Measurements from ENCODE around the gene B3GNT8. TPM values are rescaled to one million over a fixed set of nuclear protein-coding genes. Genes with fewer than 3 reads are reported as not detected.

The B3GNT8 gene
- polyA plus RNA-seq, 1 of the 3 experiments (the other 2 are of a cell fraction), result not detected

DNA sequence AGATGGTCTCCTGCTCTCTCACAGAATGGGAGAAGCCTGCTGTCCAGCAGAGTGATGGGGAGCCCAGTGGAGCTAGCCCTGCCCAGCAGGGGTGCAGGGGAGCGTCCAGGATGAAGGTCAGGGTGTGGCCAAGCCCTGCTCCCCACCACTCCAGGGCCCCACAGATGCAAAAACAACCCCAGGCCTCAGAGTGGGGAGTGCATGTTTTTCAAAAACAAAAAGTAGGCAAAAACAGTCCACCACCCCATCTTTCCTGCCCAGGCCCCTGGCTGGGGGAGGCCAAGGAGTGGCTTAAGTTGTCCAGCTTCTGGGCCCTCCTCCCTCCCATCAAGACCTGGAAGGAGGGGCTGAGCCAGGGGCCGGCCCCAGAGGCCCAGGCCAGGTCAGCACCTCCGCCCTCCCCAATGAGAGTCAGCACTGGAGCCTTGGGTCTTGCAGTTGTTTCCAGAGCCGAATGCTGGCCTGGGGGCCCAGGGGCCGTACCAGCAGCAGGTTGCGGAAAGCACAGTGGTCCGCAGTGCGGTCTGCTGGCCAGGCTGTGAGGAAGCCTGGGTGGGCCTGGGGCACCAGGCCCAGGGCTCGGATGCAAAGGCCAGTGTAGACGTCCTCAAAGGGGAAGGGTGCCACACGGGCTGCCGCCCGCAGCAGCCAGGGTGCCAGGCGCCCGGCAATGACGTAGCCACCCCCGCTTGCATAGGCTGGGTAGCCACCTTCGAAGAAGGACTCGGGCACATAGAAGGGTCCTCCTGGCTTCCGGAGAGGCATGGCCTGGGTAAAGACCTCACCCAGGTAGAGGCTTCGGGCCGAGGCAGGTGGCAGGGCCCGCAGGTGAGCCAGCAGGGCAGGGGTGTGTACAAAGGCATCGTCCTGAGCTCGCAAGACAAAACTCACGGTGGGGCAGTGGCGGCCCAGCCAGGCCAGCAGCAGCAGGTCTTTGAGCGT, 1.7 kb downstream of the B3GNT8 start:
- H3F3A ChIP-seq (replicated peaks; ENCODE audit: insufficient read depth), result no peaks in the 10 kb centered on the region
- peaks cover 0 to 7% of the 10 kb centered on the region in 2 experiments; a peak in 1 of 4 replicates for H3K4me1 ChIP-seq (ENCODE audit: control insufficient read depth in 1 of 2, insufficient read depth in 2 of 2, low read depth in 1 of 2, low read length in 1 of 2)
- H3K4me2 ChIP-seq, result no peak overlapping the region
- no peaks in the 10 kb centered on the region for H3K27me3 ChIP-seq (ENCODE audit: insufficient read depth)
- no peak overlapping the region for H2AFZ ChIP-seq (ENCODE audit: low read depth)
- H3K36me3 ChIP-seq (replicated peaks in 1 of 2; ENCODE audit: control insufficient read depth in 1 of 2, insufficient read depth in 2 of 2, low read length in 1 of 2), result peaks cover 0 to 21% of the 10 kb centered on the region in 2 experiments
- no peak overlapping the region for H3K27ac ChIP-seq (ENCODE audit: low read depth in 2 of 2, low read length in 1 of 2)
- H3K4me3 ChIP-seq (ENCODE audit: low read depth in 2 of 2, low read length in 1 of 2), result no peak overlapping the region
- ChIA-PET POLR2A (no interaction called here), CTCF (interaction anchor here (1.4 kb wide), 1 partner anchor 11 kb away, joined by 4 read pairs; no protein-coding TSS in a partner anchor)
- H3K9me2 ChIP-seq, result no peaks in the 10 kb centered on the region
- WGBS (ENCODE audit: low lambda C conversion rate), result 95% methylated on average over 12 of the region's 28 CpGs
- H3K9ac ChIP-seq, result no peak overlapping the region
- no peaks in the 10 kb centered on the region for H3K9me3 ChIP-seq
- no peak for DNase-seq
- H4K20me1 ChIP-seq (ENCODE audit: insufficient read depth), result no peaks in the 10 kb centered on the region
- H3K79me2 ChIP-seq (ENCODE audit: insufficient read depth), result no peaks in the 10 kb centered on the region
- TF ChIP-seq ELF1 (IDR thresholded peaks at IDR 0.05), result no peak
- TF ChIP-seq FOSL2 (IDR thresholded peaks at IDR 0.05; ENCODE audit: borderline replicate concordance, low read depth), result no peak
- TF ChIP-seq YY1 (IDR thresholded peaks at IDR 0.05; ENCODE audit: low read depth), result no peak
- TF ChIP-seq, protein P1, sequence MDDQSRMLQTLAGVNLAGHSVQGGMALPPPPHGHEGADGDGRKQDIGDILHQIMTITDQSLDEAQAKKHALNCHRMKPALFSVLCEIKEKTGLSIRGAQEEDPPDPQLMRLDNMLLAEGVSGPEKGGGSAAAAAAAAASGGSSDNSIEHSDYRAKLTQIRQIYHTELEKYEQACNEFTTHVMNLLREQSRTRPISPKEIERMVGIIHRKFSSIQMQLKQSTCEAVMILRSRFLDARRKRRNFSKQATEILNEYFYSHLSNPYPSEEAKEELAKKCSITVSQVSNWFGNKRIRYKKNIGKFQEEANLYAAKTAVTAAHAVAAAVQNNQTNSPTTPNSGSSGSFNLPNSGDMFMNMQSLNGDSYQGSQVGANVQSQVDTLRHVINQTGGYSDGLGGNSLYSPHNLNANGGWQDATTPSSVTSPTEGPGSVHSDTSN (IDR thresholded peaks at IDR 0.05), result no peak
- TF ChIP-seq, protein P2, sequence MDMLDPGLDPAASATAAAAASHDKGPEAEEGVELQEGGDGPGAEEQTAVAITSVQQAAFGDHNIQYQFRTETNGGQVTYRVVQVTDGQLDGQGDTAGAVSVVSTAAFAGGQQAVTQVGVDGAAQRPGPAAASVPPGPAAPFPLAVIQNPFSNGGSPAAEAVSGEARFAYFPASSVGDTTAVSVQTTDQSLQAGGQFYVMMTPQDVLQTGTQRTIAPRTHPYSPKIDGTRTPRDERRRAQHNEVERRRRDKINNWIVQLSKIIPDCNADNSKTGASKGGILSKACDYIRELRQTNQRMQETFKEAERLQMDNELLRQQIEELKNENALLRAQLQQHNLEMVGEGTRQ (IDR thresholded peaks at IDR 0.05; ENCODE audit: borderline replicate concordance, low read depth, low read length), result no peak
- no peak for TF ChIP-seq RXRA (IDR thresholded peaks at IDR 0.05; ENCODE audit: borderline replicate concordance, low read depth)
- no peak for TF ChIP-seq TAF1 (IDR thresholded peaks at IDR 0.05; ENCODE audit: borderline replicate concordance, low read depth, low read length)
- no peak for TF ChIP-seq SIN3A (IDR thresholded peaks at IDR 0.05; ENCODE audit: borderline replicate concordance, low read depth, low read length)
- TF ChIP-seq, protein P3, sequence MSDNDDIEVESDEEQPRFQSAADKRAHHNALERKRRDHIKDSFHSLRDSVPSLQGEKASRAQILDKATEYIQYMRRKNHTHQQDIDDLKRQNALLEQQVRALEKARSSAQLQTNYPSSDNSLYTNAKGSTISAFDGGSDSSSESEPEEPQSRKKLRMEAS (IDR thresholded peaks at IDR 0.05; ENCODE audit: low read depth), result no peak
- TF ChIP-seq JUND (IDR thresholded peaks at IDR 0.05), result no peak
- TF ChIP-seq TEAD4 (IDR thresholded peaks at IDR 0.05; ENCODE audit: borderline replicate concordance, insufficient read depth), result no peak

DNA sequence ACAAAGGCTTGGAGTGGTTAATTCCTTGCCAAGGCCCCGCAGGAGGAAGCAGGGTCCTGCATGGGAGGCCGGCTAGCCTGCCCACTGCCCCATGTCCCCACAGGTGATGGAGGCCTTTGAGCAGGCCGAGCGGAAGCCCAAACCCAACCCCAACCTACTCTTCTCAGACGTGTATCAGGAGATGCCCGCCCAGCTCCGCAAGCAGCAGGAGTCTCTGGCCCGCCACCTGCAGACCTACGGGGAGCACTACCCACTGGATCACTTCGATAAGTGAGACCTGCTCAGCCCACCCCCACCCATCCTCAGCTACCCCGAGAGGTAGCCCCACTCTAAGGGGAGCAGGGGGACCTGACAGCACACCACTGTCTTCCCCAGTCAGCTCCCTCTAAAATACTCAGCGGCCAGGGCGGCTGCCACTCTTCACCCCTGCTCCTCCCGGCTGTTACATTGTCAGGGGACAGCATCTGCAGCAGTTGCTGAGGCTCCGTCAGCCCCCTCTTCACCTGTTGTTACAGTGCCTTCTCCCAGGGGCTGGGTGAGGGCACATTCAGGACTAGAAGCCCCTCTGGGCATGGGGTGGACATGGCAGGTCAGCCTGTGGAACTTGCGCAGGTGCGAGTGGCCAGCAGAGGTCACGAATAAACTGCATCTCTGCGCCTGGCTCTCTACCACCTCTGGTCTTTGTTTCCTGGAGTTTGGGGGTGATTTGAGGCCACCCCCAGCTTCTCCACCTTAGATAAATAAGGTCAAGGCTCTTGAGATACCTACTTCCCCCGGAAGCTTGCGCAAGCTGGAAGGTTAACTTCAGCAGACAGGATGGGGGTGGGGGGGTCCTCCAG, 2.6 kb downstream of the B3GNT8 start:
- Histone ChIP-seq H4K20me1 (ENCODE audit: insufficient read depth) (no peaks in the 10 kb centered on the region), H3K27ac (ENCODE audit: low read depth in 2 of 2, low read length in 1 of 2) (no peak overlapping the region), H3K27me3 (ENCODE audit: insufficient read depth) (no peaks in the 10 kb centered on the region), H3K9me3 (no peaks in the 10 kb centered on the region), H3K4me2 (no peak overlapping the region), H3K9ac (no peak overlapping the region), H3K4me3 (ENCODE audit: low read depth in 2 of 2, low read length in 1 of 2) (no peak overlapping the region), H3F3A (replicated peaks; ENCODE audit: insufficient read depth) (no peaks in the 10 kb centered on the region), H3K9me2 (no peaks in the 10 kb centered on the region), H2AFZ (ENCODE audit: low read depth) (no peak overlapping the region), H3K36me3 (replicated peaks in 1 of 2; ENCODE audit: control insufficient read depth in 1 of 2, insufficient read depth in 2 of 2, low read length in 1 of 2) (peaks cover 3 to 24% of the 10 kb centered on the region in 2 experiments), H3K79me2 (ENCODE audit: insufficient read depth) (no peaks in the 10 kb centered on the region), H3K4me1 (ENCODE audit: control insufficient read depth in 1 of 2, insufficient read depth in 2 of 2, low read depth in 1 of 2, low read length in 1 of 2) (peaks cover 0 to 7% of the 10 kb centered on the region in 2 experiments; a peak in 1 of 4 replicates)
- ChIA-PET CTCF (interaction anchor here (1.4 kb wide), 1 partner anchor 12 kb away, joined by 4 read pairs; no protein-coding TSS in a partner anchor), POLR2A (no interaction called here)
- no peak for DNase-seq
- no peak for TF ChIP-seq RCOR1 (IDR thresholded peaks at IDR 0.05; ENCODE audit: low read length)
- 92% methylated on average over 18 of the region's 21 CpGs for WGBS (ENCODE audit: low lambda C conversion rate)
